HG03520 (cell line): Measurements from ENCODE around the gene CHML.

ENCODE experiments used
- ATAC-seq: cut with Tn5 transposase; IDR thresholded peaks from one replicate; pipeline ENCODE4 v1.9.1; 2021; ENCODE audit warnings: mild to moderate bottlenecking, moderate library complexity; ENCODE audit not compliant: unreplicated experiment

The CHML gene

GRCh38 chr1:241591736-241592135 is 48.4 kb downstream of the CHML start:
- no peak for ATAC-seq

DNA sequence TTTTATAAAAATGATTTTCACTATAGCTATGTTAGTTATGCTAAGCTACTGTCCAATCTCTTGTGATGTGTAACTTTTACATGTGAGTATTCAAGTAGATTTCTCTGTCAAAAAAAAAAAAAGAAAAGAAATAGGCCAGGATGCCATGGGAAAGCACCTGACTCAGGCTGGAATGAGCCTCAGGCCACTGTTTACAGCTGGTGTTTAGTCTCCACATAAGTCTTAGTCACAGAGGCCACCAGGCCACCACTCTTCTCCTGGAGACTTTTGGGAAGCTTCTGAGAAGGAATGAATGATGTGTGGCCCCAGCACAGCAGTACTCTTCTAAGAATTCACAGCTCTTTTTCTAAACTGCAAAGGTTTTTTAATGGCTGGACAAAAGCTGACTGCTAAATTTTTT is 48.9 kb downstream of the CHML start:
- ATAC-seq = no peak

DNA sequence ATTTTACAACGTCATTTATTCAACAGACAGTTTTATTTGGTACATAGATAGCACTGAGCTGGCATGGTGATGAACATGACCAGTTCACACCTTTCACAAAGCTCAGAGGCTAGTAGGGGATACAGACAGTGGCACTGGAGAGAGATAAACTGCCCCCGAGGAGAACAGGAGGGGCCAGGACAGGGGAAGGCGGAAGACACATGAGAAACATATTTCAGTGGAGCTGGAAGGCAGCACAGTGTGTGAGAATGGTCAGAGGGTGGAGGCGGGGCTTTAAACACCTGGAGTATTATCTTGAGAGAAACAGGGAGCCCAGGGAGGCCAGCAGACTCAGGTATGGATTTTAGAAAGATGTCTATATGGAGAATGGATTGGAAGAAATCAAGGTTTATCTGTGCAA is 49.5 kb downstream of the CHML start:
- ATAC-seq = no peak
